HCT116 (cell line): ENCODE data around the gene CKB. TPM values are rescaled to one million over a fixed set of nuclear protein-coding genes. Genes with fewer than 3 reads are reported as not detected.

Experiments used
- ATAC-seq: fragments of 200-7000 bp; cut with Tn5 transposase; 2 replicates; pipeline ENCODE4 v1.9.1; 2020; ENCODE audit warnings: mild to moderate bottlenecking, moderate library complexity
- BruUV-seq: library from RNA; stranded (reverse); fragments of 400-500 nt; replicated peaks from 2 replicates; lab custom pipeline; 2021; lab: Mats Ljungman, UMichigan
- CTCF ChIA-PET: fragments of 300-600 bp; sonication (Branson Sonifier 250); formaldehyde crosslinking; loops from one replicate; lab custom pipeline; 2021; ENCODE audit warnings: antibody characterized with exemption; lab: Charles Lee
- POLR2A ChIA-PET: fragments of 300-600, 350-600 bp; sonication (Branson Sonifier 250); formaldehyde crosslinking; loops from one replicate; lab custom pipeline; 2021; ENCODE audit warnings: antibody characterized with exemption; lab: Charles Lee
- RAD21 ChIA-PET, 2 experiments: fragments of 300-600 bp; sonication (Branson Sonifier 250); formaldehyde crosslinking; loops; one replicate each; lab custom pipeline; 2023; ENCODE audit warnings: low total read pairs in 2 of 2; ENCODE audit not compliant: uncharacterized antibody in 2 of 2, unreplicated experiment in 2 of 2, low non-redundant PET in 1 of 2; lab: Charles Lee
- DNase-seq: peaks from one replicate; pipeline ENCODE4 v3.0.0-alpha.2; 2010; ENCODE audit warnings: low read depth, low spot score
- H2AFZ ChIP-seq: fragments of 200-600 bp; shearing (Covaris generic), sonication (generic); 2 replicates; pipeline ENCODE4 v1.6.1; 2017; ENCODE audit warnings: low read depth, mixed run types, mixed read lengths, antibody characterized with exemption, low read length; ENCODE audit not compliant: poor library complexity, severe bottlenecking
- H3K27ac ChIP-seq: 2 replicates; pipeline ENCODE4 v1.5.1; 2012; ENCODE audit warnings: low read depth, low read length
- H3K27me3 ChIP-seq: fragments of 200-600 bp; sonication (generic); 2 replicates; pipeline ENCODE4 v1.6.1; 2016; ENCODE audit warnings: mixed run types, low read length, mixed read lengths; ENCODE audit not compliant: insufficient read depth
- H3K36me3 ChIP-seq, 2 experiments: fragments of 200-500 bp in 1 of 2; fragments of 200-600 bp in 1 of 2; sonication (Bioruptor generic) in 1 of 2; sonication (generic) in 1 of 2; 2 replicates each; pipeline versions ENCODE4 v1.5.1 to v1.6.1; 2014 to 2016; ENCODE audit warnings: low read length in 2 of 2, inconsistent platforms in 1 of 2, mixed read lengths in 1 of 2, mixed run types in 1 of 2; ENCODE audit not compliant: insufficient read depth in 2 of 2, control insufficient read depth in 1 of 2
- H3K4me1 ChIP-seq, 2 experiments: fragments of 200-600 bp in 1 of 2; sonication (generic) in 1 of 2; 2 replicates each; pipeline versions ENCODE4 v1.5.1 to v1.6.1; 2012 to 2017; ENCODE audit warnings: low read length in 2 of 2, inconsistent platforms in 1 of 2, mild to moderate bottlenecking in 1 of 2, mixed read lengths in 1 of 2, mixed run types in 1 of 2, moderate library complexity in 1 of 2; ENCODE audit not compliant: insufficient read depth in 2 of 2, control insufficient read depth in 1 of 2
- H3K4me2 ChIP-seq: fragments of 200-600 bp; sonication (generic); 2 replicates; pipeline ENCODE4 v1.6.1; 2017; ENCODE audit warnings: mixed run types, low read length, mixed read lengths
- H3K4me3 ChIP-seq, 2 experiments: fragments of 200-600 bp in 1 of 2; sonication (generic) in 1 of 2; replicated peaks in 1 of 2; 2 replicates each; pipeline ENCODE4 v1.5.1; 2011 to 2016; ENCODE audit warnings: low read length in 2 of 2, control low read depth in 1 of 2, low read depth in 1 of 2, mild to moderate bottlenecking in 1 of 2, mixed read lengths in 1 of 2, mixed run types in 1 of 2
- H3K79me2 ChIP-seq: fragments of 200-600 bp; sonication (generic); 2 replicates; pipeline ENCODE4 v1.6.1; 2017; ENCODE audit warnings: mild to moderate bottlenecking, mixed run types, low read length, moderate library complexity, mixed read lengths; ENCODE audit not compliant: insufficient read depth
- H3K9ac ChIP-seq: fragments of 200-600 bp; sonication (generic); 2 replicates; pipeline ENCODE4 v1.6.1; 2016; ENCODE audit warnings: low read length, mixed read lengths
- H3K9me2 ChIP-seq: fragments of 200-600 bp; sonication (generic), shearing (Covaris generic); 2 replicates; pipeline ENCODE4 v1.6.1; 2017; ENCODE audit warnings: mixed run types, mild to moderate bottlenecking, moderate library complexity; ENCODE audit not compliant: insufficient read depth
- H3K9me3 ChIP-seq, 2 experiments: fragments of 200-500 bp in 1 of 2; fragments of 200-600 bp in 1 of 2; sonication (Bioruptor generic) in 1 of 2; sonication (generic) in 1 of 2; 2 replicates each; pipeline ENCODE4 v1.6.1; 2014 to 2017; ENCODE audit warnings: low read length in 2 of 2, mixed read lengths in 2 of 2, inconsistent platforms in 1 of 2, low read depth in 1 of 2, mild to moderate bottlenecking in 1 of 2, mixed run types in 1 of 2, moderate library complexity in 1 of 2; ENCODE audit not compliant: control insufficient read depth in 1 of 2, insufficient read depth in 1 of 2
- H4K20me1 ChIP-seq: fragments of 200-600 bp; sonication (generic), shearing (Covaris generic); 2 replicates; pipeline ENCODE4 v1.6.1; 2017; ENCODE audit warnings: mixed run types, mild to moderate bottlenecking, moderate library complexity; ENCODE audit not compliant: insufficient read depth
- CBX3 ChIP-seq: IDR thresholded peaks from 2 replicates; pipeline ENCODE4 v1.6.1; 2012; ENCODE audit warnings: low read depth
- CEBPB ChIP-seq: IDR thresholded peaks from 2 replicates; pipeline ENCODE4 v1.6.1; 2012; ENCODE audit warnings: low read depth
- EGR1 ChIP-seq: IDR thresholded peaks from 2 replicates; pipeline ENCODE4 v1.6.1; 2012; ENCODE audit warnings: low read depth
- EZH2 ChIP-seq: fragments of 200-600 bp; sonication (generic); IDR thresholded peaks from 2 replicates; pipeline ENCODE4 v1.6.1; 2017; ENCODE audit warnings: antibody characterized with exemption, mixed run types
- FOSL1 ChIP-seq: IDR thresholded peaks from 2 replicates; pipeline ENCODE4 v1.6.1; 2012; ENCODE audit warnings: low read depth
- JUND ChIP-seq: IDR thresholded peaks from 2 replicates; pipeline ENCODE4 v1.6.1; 2012
- POLR2A ChIP-seq: IDR thresholded peaks from 2 replicates; pipeline ENCODE4 v1.7.0; 2011; ENCODE audit warnings: borderline replicate concordance; ENCODE audit not compliant: insufficient read depth, insufficient read length; ENCODE audit errors: extremely low read depth
- SIN3A ChIP-seq: IDR thresholded peaks from 2 replicates; pipeline ENCODE4 v1.6.1; 2012; ENCODE audit warnings: low read depth
- YY1 ChIP-seq: IDR thresholded peaks from 2 replicates; pipeline ENCODE4 v1.6.1; 2011; ENCODE audit warnings: low read length, low read depth, moderate library complexity, mild to moderate bottlenecking; ENCODE audit not compliant: insufficient replicate concordance; ENCODE audit errors: extremely low read depth
- ZNF274 ChIP-seq: fragments of 200-500 bp; sonication (Bioruptor generic); IDR thresholded peaks from 2 replicates; pipeline ENCODE4 v1.6.1; 2014; ENCODE audit warnings: mild to moderate bottlenecking, low read depth, low read length, inconsistent platforms
- intact Hi-C: fragments of 100-400 bp; cut with micrococcal nuclease; formaldehyde crosslinking; loops from 2 replicates; pipeline ENCODE4 v1.10.0; 2022
- total RNA-seq: library from RNA; stranded (reverse); gene quantifications from one replicate; pipeline ENCODE4 v1.2.1, GENCODE V29; 2021; ENCODE audit not compliant: unreplicated experiment
- TF ChIP-seq, protein P1 (sequence below): IDR thresholded peaks from 2 replicates; pipeline ENCODE4 v1.6.1; 2012
- TF ChIP-seq, protein P2 (sequence below): IDR thresholded peaks from 2 replicates; pipeline ENCODE4 v1.6.1; 2012; ENCODE audit warnings: low read depth
- TF ChIP-seq, protein P3 (sequence below): IDR thresholded peaks from 2 replicates; pipeline ENCODE4 v1.6.1; 2012

CKB gene
- total RNA-seq, 1 experiment from 2014 or later, result 605 TPM

DNA sequence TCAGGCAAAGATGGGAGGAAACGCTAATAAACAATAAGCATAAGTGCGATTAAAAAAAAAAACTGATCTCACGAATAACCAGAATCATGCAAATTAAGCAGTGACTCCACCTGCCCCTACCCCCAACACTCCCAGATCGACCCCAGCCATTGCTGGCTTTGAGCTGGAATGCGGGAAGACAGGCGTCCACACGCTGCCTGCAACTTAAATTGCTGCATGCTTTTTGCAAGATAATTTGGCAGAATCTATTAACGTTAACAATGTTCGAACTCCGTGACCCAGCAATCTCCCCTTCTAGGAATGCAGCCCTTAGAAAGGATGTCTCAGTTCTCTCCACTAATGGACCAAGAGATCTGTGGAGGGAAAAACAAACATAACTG lies 935 bp upstream of the CKB start:
- intact Hi-C loops, result no loop called here
- ChIA-PET POLR2A (interaction anchor here (0.9 kb wide), 1 partner anchor 33 kb away, joined by 5 read pairs; no protein-coding TSS in a partner anchor), CTCF (no interaction called here)
- Histone ChIP-seq H3K36me3 (peaks cover 0 to 12% of the 10 kb centered on the region in 2 experiments; a peak in 2 of 4 replicates), H3K9me3 (no peaks in the 10 kb centered on the region), H3K27me3 (no peaks in the 10 kb centered on the region), H3K79me2 (peaks cover 16% of the 10 kb centered on the region; the same call in 1 of the 2 replicates), H3K9ac (peak overlapping the region; percentile 83; the same call in 1 of the 2 replicates), H3K9me2 (no peaks in the 10 kb centered on the region), H3K4me2 (peak overlapping the region; percentile 82), H3K27ac (no peak overlapping the region)
- no TSS peak for BruUV-seq
- DNase-seq (no peak), ATAC-seq (no peak)
- TF ChIP-seq CBX3, result no peak
- TF ChIP-seq, protein P1, sequence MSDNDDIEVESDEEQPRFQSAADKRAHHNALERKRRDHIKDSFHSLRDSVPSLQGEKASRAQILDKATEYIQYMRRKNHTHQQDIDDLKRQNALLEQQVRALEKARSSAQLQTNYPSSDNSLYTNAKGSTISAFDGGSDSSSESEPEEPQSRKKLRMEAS, result no peak
- TF ChIP-seq, all 23 proteins: peak for 0
- RAD21 ChIA-PET, result no interaction called here
- Histone ChIP-seq H4K20me1 (no peaks in the 10 kb centered on the region; the same call in 1 of the 2 replicates), H3K4me3 (no peak overlapping the region), H2AFZ (no peak overlapping the region), H3K4me1 (peaks cover 20 to 51% of the 10 kb centered on the region in 2 experiments; a peak in 3 of 4 replicates)

DNA sequence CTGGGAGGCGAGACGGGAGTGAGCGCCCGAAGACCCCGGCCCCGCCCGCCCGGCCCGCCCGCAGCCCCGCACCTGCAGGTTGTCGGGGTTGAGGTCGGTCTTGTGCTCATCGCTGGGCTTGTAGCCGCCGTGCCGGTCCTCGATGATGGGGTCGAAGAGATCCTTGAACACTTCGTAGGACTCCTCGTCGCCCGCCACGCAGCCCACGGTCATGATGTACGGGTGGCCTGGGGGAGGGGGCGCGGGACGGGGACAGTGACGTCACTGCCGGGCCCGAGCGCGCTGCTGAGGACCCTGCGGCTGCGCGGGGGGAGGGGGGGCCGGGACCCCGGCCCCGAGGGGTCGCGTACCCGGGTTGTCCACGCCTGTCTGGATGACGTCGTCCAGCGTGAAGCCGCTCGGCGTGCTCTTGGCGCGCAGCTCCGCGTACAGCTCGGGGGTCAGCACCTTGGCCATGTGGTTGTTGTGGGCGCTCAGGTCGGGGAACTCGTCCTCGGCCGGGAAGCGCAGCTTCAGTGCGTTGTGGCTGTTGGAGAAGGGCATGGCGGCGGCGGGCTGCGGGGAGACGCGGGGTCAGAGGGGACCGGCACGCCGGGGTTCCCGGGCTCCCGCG lies 573 bp downstream of the CKB start:
- ChIA-PET POLR2A (interaction anchor here (1.4 to 3.2 kb wide), 3 partner anchors 11 to 24 kb away, joined by 3 to 12 read pairs (median 9); no protein-coding TSS in a partner anchor), RAD21 (interaction anchor here in 1 of 2 experiments (0.7 kb wide), 1 partner anchor 39 kb away, joined by 3 read pairs; no protein-coding TSS in a partner anchor), CTCF (interaction anchor here (2.3 to 2.4 kb wide), 2 partner anchors 22 to 25 kb away, joined by 8 to 20 read pairs; no protein-coding TSS in a partner anchor)
- peak overlapping the region; percentile 83 for H3K9ac ChIP-seq
- intact Hi-C loops, result no loop called here
- H3K4me2 ChIP-seq, result peak overlapping the region; percentile 95
- BruUV-seq, result no TSS peak
- ATAC-seq (peak; percentile 15), DNase-seq (no peak)
- no peaks in the 10 kb centered on the region for H3K27me3 ChIP-seq
- peaks cover 0 to 12% of the 10 kb centered on the region in 2 experiments; a peak in 2 of 4 replicates for H3K36me3 ChIP-seq
- TF ChIP-seq EZH2 (no peak), SIN3A (no peak), ZNF274 (no peak), POLR2A (no peak), FOSL1 (no peak), YY1 (no peak), EGR1 (no peak), JUND (no peak), CEBPB (no peak)
- TF ChIP-seq, protein P2, sequence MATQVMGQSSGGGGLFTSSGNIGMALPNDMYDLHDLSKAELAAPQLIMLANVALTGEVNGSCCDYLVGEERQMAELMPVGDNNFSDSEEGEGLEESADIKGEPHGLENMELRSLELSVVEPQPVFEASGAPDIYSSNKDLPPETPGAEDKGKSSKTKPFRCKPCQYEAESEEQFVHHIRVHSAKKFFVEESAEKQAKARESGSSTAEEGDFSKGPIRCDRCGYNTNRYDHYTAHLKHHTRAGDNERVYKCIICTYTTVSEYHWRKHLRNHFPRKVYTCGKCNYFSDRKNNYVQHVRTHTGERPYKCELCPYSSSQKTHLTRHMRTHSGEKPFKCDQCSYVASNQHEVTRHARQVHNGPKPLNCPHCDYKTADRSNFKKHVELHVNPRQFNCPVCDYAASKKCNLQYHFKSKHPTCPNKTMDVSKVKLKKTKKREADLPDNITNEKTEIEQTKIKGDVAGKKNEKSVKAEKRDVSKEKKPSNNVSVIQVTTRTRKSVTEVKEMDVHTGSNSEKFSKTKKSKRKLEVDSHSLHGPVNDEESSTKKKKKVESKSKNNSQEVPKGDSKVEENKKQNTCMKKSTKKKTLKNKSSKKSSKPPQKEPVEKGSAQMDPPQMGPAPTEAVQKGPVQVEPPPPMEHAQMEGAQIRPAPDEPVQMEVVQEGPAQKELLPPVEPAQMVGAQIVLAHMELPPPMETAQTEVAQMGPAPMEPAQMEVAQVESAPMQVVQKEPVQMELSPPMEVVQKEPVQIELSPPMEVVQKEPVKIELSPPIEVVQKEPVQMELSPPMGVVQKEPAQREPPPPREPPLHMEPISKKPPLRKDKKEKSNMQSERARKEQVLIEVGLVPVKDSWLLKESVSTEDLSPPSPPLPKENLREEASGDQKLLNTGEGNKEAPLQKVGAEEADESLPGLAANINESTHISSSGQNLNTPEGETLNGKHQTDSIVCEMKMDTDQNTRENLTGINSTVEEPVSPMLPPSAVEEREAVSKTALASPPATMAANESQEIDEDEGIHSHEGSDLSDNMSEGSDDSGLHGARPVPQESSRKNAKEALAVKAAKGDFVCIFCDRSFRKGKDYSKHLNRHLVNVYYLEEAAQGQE, result no peak
- TF ChIP-seq, protein P1, result no peak
- TF ChIP-seq, protein P3, sequence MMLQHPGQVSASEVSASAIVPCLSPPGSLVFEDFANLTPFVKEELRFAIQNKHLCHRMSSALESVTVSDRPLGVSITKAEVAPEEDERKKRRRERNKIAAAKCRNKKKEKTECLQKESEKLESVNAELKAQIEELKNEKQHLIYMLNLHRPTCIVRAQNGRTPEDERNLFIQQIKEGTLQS, result no peak
- no peaks in the 10 kb centered on the region; the same call in 1 of the 2 replicates for H4K20me1 ChIP-seq
- no peaks in the 10 kb centered on the region for H3K9me2 ChIP-seq
- H3K4me1 ChIP-seq, result peaks cover 13 to 45% of the 10 kb centered on the region in 2 experiments; a peak in 3 of 4 replicates
- peaks cover 16% of the 10 kb centered on the region; the same call in 1 of the 2 replicates for H3K79me2 ChIP-seq
- peak overlapping the region; percentile 78 to 83 for H3K4me3 ChIP-seq
- peak overlapping the region; percentile 73 for H3K27ac ChIP-seq
- H2AFZ ChIP-seq, result no peak overlapping the region
- H3K9me3 ChIP-seq, result no peaks in the 10 kb centered on the region
